OCI-LY1 (cell line): ENCODE data around the gene CD83.

Experiments
- H2AFZ ChIP-seq: fragments of 200-600 bp; sonication (generic), shearing (Covaris generic); 2 replicates; pipeline ENCODE4 v1.6.0; 2014; ENCODE audit warnings: antibody characterized with exemption, mild to moderate bottlenecking, low read length
- H3F3A ChIP-seq: fragments of 200-600 bp; sonication (generic), shearing (Covaris generic); 2 replicates; pipeline ENCODE4 v1.6.0; 2014; ENCODE audit warnings: mild to moderate bottlenecking, antibody characterized with exemption, low read length, moderate library complexity; ENCODE audit not compliant: insufficient read depth
- H3K27ac ChIP-seq: fragments of 200-600 bp; sonication (generic); 2 replicates; pipeline ENCODE4 v1.5.1; 2014; ENCODE audit warnings: low read length, mixed run types, mild to moderate bottlenecking, low read depth; ENCODE audit not compliant: poor library complexity, severe bottlenecking
- H3K27me3 ChIP-seq: fragments of 200-600 bp; sonication (generic); 2 replicates; pipeline ENCODE4 v1.6.0; 2014; ENCODE audit warnings: antibody characterized with exemption, mild to moderate bottlenecking, low read length, moderate library complexity; ENCODE audit not compliant: insufficient read depth
- H3K36me3 ChIP-seq: fragments of 200-600 bp; sonication (generic); 2 replicates; pipeline ENCODE4 v1.6.1; 2014; ENCODE audit warnings: mild to moderate bottlenecking, antibody characterized with exemption, low read length, moderate library complexity, mixed read lengths; ENCODE audit not compliant: insufficient read depth
- H3K4me1 ChIP-seq: fragments of 200-600 bp; sonication (generic); 2 replicates; pipeline ENCODE4 v1.5.1; 2014; ENCODE audit warnings: mild to moderate bottlenecking, low read length, moderate library complexity; ENCODE audit not compliant: insufficient read depth, severe bottlenecking
- H3K4me2 ChIP-seq: fragments of 200-600 bp; sonication (generic), shearing (Covaris generic); 2 replicates; pipeline ENCODE4 v1.6.1; 2014; ENCODE audit warnings: low read length
- H3K4me3 ChIP-seq: fragments of 200-600 bp; sonication (generic); 2 replicates; pipeline ENCODE4 v1.5.1; 2014; ENCODE audit warnings: low read length, low read depth, mild to moderate bottlenecking, mixed read lengths; ENCODE audit not compliant: poor library complexity, severe bottlenecking
- H3K79me2 ChIP-seq: fragments of 200-600 bp; shearing (Covaris generic); 2 replicates; pipeline ENCODE4 v1.6.1; 2016; ENCODE audit warnings: mixed run types, low read length, mixed read lengths; ENCODE audit not compliant: insufficient read depth
- H3K9ac ChIP-seq: fragments of 200-600 bp; sonication (generic), shearing (Covaris generic); 2 replicates; pipeline ENCODE4 v1.6.1; 2014; ENCODE audit warnings: mild to moderate bottlenecking, low read length, mixed read lengths
- H3K9me2 ChIP-seq: fragments of 200-600 bp; sonication (generic), shearing (Covaris generic); 2 replicates; pipeline ENCODE4 v1.6.1; 2014; ENCODE audit warnings: low read depth, mild to moderate bottlenecking, low read length, mixed read lengths
- H3K9me3 ChIP-seq: fragments of 200-600 bp; shearing (Covaris generic); 2 replicates; pipeline ENCODE4 v1.6.1; 2014; ENCODE audit warnings: low read length, mixed read lengths
- H4K20me1 ChIP-seq: fragments of 200-600 bp; sonication (generic), shearing (Covaris generic); 2 replicates; pipeline ENCODE4 v1.6.0; 2016; ENCODE audit warnings: mild to moderate bottlenecking, low read length; ENCODE audit not compliant: insufficient read depth
- EZH2 ChIP-seq: fragments of 200-600 bp; sonication (generic), shearing (Covaris generic); IDR thresholded peaks from 2 replicates; pipeline ENCODE4 v1.8.0; 2017; ENCODE audit warnings: borderline replicate concordance, mixed run types, mild to moderate bottlenecking, antibody characterized with exemption, low read length, moderate library complexity, mixed read lengths
- TF ChIP-seq, protein P1 (sequence below): fragments of 200-600 bp; sonication (generic), shearing (Covaris generic); IDR thresholded peaks from 2 replicates; pipeline ENCODE4 v1.5.1; 2017; ENCODE audit warnings: mild to moderate bottlenecking, antibody characterized with exemption, low read length, moderate library complexity, mixed read lengths

Gene CD83

DNA sequence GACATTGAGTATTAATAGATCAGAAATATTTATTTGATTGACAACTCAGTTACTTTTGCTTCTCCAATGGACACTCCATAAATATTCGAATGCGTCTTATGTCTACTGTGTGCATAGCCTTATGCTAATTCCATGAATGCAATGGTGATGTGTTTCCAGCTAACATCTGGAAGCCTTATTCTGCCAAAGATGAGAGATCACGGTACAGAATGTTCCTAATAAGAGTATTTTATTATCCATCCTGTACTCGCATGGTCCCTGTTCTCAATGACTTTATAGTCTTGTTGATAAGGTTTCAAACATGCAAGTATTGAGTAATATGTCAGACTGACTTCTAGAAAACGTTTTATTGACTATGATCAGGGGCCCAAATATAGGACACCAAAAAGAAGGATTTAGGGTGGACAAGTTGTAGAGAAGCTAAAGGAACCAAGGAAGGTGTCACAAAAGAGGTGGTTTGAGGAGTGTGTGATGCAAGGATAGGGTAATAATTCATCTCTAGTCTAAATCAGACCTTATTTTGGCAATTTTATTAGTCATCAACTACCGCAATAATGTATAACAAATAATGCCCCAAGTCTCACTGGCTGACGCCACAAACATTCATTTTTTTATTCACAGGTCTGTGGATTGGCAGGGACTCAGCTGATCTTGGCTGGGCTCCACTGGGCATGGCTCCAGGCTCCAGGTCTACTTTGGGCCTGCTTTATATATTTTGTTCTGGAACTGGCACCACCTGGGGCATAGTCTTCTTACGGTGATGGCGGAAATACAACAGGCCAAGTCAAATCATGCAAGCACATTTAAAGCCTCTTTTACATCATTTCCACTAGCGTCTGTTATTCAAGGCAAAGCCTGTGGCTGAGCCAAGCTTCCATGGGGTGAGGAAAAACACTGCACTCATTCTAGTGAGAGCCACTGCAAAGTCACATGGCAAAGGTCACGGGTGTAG is 24.5 kb upstream of the CD83 start:
- peak overlapping the region; percentile 85 for H3K27ac ChIP-seq
- TF ChIP-seq, protein P1, sequence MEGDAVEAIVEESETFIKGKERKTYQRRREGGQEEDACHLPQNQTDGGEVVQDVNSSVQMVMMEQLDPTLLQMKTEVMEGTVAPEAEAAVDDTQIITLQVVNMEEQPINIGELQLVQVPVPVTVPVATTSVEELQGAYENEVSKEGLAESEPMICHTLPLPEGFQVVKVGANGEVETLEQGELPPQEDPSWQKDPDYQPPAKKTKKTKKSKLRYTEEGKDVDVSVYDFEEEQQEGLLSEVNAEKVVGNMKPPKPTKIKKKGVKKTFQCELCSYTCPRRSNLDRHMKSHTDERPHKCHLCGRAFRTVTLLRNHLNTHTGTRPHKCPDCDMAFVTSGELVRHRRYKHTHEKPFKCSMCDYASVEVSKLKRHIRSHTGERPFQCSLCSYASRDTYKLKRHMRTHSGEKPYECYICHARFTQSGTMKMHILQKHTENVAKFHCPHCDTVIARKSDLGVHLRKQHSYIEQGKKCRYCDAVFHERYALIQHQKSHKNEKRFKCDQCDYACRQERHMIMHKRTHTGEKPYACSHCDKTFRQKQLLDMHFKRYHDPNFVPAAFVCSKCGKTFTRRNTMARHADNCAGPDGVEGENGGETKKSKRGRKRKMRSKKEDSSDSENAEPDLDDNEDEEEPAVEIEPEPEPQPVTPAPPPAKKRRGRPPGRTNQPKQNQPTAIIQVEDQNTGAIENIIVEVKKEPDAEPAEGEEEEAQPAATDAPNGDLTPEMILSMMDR: no peak
- TF ChIP-seq EZH2: no peak
- no peaks in the 10 kb centered on the region for H4K20me1 ChIP-seq
- no peaks in the 10 kb centered on the region; the same call in 1 of the 2 replicates for H3K36me3 ChIP-seq
- H3K9me3 ChIP-seq: peaks cover 3% of the 10 kb centered on the region; the same call in 1 of the 2 replicates
- no peaks in the 10 kb centered on the region; the same call in 1 of the 2 replicates for H3K27me3 ChIP-seq
- no peak overlapping the region; the same call in 1 of the 2 replicates for H3K4me2 ChIP-seq
- no peaks in the 10 kb centered on the region for H3K9me2 ChIP-seq
- no peak overlapping the region for H3K9ac ChIP-seq
- H2AFZ ChIP-seq: no peak overlapping the region
- H3K4me1 ChIP-seq: peaks cover 51% of the 10 kb centered on the region
- no peaks in the 10 kb centered on the region for H3F3A ChIP-seq
- H3K79me2 ChIP-seq: no peaks in the 10 kb centered on the region
- H3K4me3 ChIP-seq: no peak overlapping the region

DNA sequence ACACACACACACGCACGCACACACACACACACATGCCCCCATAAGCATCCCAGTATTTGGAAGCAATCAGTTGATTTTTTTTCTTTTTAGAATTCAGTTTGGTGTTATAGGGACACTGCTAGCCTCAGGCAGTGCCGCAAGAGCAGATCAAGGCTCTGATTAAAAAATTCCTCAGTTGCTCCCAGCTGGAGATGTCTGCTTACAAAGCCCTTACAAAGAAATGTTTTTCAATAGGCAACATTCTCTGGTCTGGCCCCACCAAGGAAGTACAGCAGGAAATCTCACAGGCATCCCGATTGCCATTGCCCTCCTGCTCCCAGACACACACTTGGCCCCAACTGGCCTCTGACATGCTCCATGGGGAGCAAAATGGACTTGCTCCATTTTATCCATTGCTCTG is 22.9 kb upstream of the CD83 start:
- H4K20me1 ChIP-seq: no peaks in the 10 kb centered on the region
- H3F3A ChIP-seq: no peaks in the 10 kb centered on the region
- no peak overlapping the region for H2AFZ ChIP-seq
- peaks cover 43% of the 10 kb centered on the region for H3K4me1 ChIP-seq
- no peaks in the 10 kb centered on the region; the same call in 1 of the 2 replicates for H3K27me3 ChIP-seq
- peak overlapping the region; percentile 31; the same call in 1 of the 2 replicates for H3K4me2 ChIP-seq
- no peaks in the 10 kb centered on the region; the same call in 1 of the 2 replicates for H3K36me3 ChIP-seq
- H3K79me2 ChIP-seq: no peaks in the 10 kb centered on the region
- H3K9me3 ChIP-seq: peaks cover 3% of the 10 kb centered on the region; the same call in 1 of the 2 replicates
- peak overlapping the region; percentile 85 for H3K27ac ChIP-seq
- H3K9me2 ChIP-seq: no peaks in the 10 kb centered on the region
- TF ChIP-seq EZH2: no peak
- TF ChIP-seq, protein P1: no peak
- H3K9ac ChIP-seq: no peak overlapping the region; the same call in 1 of the 2 replicates
- H3K4me3 ChIP-seq: no peak overlapping the region

DNA sequence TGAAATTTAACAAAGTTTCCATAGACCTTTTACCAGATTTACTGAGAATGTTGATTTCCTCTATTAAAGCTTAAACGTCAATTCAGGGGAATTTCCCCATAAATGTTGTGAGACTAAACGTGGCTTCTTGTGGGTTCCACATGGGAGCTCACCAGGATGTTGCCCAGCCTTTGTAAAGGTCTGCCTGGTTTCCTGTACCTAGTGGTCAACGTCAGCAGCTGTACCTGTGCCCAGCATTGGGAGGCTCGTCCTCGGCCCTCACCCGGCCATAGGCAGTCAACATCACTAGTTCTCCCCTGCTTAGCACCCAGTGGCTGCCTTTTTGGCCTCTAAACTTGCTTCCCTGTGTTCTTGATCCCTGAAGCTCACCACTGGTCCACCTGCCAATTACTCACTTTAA is 22.1 kb upstream of the CD83 start:
- TF ChIP-seq, protein P1: no peak
- TF ChIP-seq EZH2: no peak
- H3K9me2 ChIP-seq: no peaks in the 10 kb centered on the region
- H3K9ac ChIP-seq: no peak overlapping the region; the same call in 1 of the 2 replicates
- H3K4me1 ChIP-seq: peaks cover 49% of the 10 kb centered on the region
- H3K27me3 ChIP-seq: no peaks in the 10 kb centered on the region
- H3K4me2 ChIP-seq: peak overlapping the region; percentile 31; the same call in 1 of the 2 replicates
- no peak overlapping the region for H2AFZ ChIP-seq
- H3K79me2 ChIP-seq: no peaks in the 10 kb centered on the region
- H3K4me3 ChIP-seq: no peak overlapping the region
- no peaks in the 10 kb centered on the region; the same call in 1 of the 2 replicates for H3K36me3 ChIP-seq
- no peaks in the 10 kb centered on the region for H3F3A ChIP-seq
- H4K20me1 ChIP-seq: no peaks in the 10 kb centered on the region
- peaks cover 3% of the 10 kb centered on the region; the same call in 1 of the 2 replicates for H3K9me3 ChIP-seq
- peak overlapping the region; percentile 85 for H3K27ac ChIP-seq
